ENCODE measurements around the gene ZNF285.
"Not testable (repeated sequence)": the region's sequence is repeated elsewhere in the genome, so short reads cannot be mapped to it uniquely, and the experiment has no call there.

ZNF285 gene

GRCh38 chr19:44401139-44402115 is at the start of gene ZNF285:
ZNF285 (minus strand) TSS chr19:44401608; CDS start chr19:44397213, 4,395 bp downstream.
- H3K27me3 ChIP-seq (ENCODE audit: control insufficient read depth, insufficient read depth, low read length): no peaks in the 10 kb centered on the region
- H3K9ac ChIP-seq (ENCODE audit: low read depth, low read length): peak within 1 kb of the TSS; percentile 37
- no peaks in the 10 kb centered on the region for H3K36me3 ChIP-seq (ENCODE audit: control insufficient read depth, insufficient read depth, low read length)
- H3K27ac ChIP-seq (ENCODE audit: low read depth, low read length): no peak within 1 kb of the TSS
- peak within 1 kb of the TSS; percentile 93 for H3K4me3 ChIP-seq (ENCODE audit: low read depth, low read length)
- H3K4me1 ChIP-seq (ENCODE audit: control insufficient read depth, insufficient read depth, low read length): no peaks in the 10 kb centered on the region
- H3K9me3 ChIP-seq (ENCODE audit: control insufficient read depth, insufficient read depth, low read length): peaks cover 19% of the 10 kb centered on the region

GRCh38 chr19:44447916-44448674 is 46.7 kb upstream of the ZNF285 start, which contains the start of gene ZNF229:
ZNF229 (minus strand) TSS chr19:44448472; CDS start chr19:44442847, 5,625 bp downstream.
- peaks cover 49% of the 10 kb centered on the region for H3K9me3 ChIP-seq (ENCODE audit: control insufficient read depth, insufficient read depth, low read length)
- peak within 1 kb of the TSS; percentile 84 for H3K4me3 ChIP-seq (ENCODE audit: low read depth, low read length)
- no peak within 1 kb of the TSS for H3K27ac ChIP-seq (ENCODE audit: low read depth, low read length)
- H3K4me1 ChIP-seq (ENCODE audit: control insufficient read depth, insufficient read depth, low read length): no peaks in the 10 kb centered on the region
- H3K36me3 ChIP-seq (ENCODE audit: control insufficient read depth, insufficient read depth, low read length): no peaks in the 10 kb centered on the region; the same call in 1 of the 2 replicates
- H3K9ac ChIP-seq (ENCODE audit: low read depth, low read length): peak within 1 kb of the TSS; percentile 40; the same call in 1 of the 2 replicates
- no peaks in the 10 kb centered on the region for H3K27me3 ChIP-seq (ENCODE audit: control insufficient read depth, insufficient read depth, low read length)

GRCh38 chr19:44438441-44438840 is 37.0 kb upstream of the ZNF285 start:
- no peak overlapping the region for H3K4me3 ChIP-seq (ENCODE audit: low read depth, low read length)
- peaks cover 15% of the 10 kb centered on the region for H3K36me3 ChIP-seq (ENCODE audit: control insufficient read depth, insufficient read depth, low read length)
- no peaks in the 10 kb centered on the region for H3K27me3 ChIP-seq (ENCODE audit: control insufficient read depth, insufficient read depth, low read length)
- H3K4me1 ChIP-seq (ENCODE audit: control insufficient read depth, insufficient read depth, low read length): no peaks in the 10 kb centered on the region
- no peak overlapping the region for H3K27ac ChIP-seq (ENCODE audit: low read depth, low read length)
- no peak overlapping the region for H3K9ac ChIP-seq (ENCODE audit: low read depth, low read length)
- H3K9me3 ChIP-seq (ENCODE audit: control insufficient read depth, insufficient read depth, low read length): peaks cover 47% of the 10 kb centered on the region

- Histone ChIP-seq H3K36me3 (ENCODE audit: control insufficient read depth, insufficient read depth, low read length) (peaks cover 11% of the 10 kb centered on the region), H3K4me1 (ENCODE audit: control insufficient read depth, insufficient read depth, low read length) (no peaks in the 10 kb centered on the region), H3K9ac (ENCODE audit: low read depth, low read length) (no peak overlapping the region), H3K27ac (ENCODE audit: low read depth, low read length) (no peak overlapping the region), H3K27me3 (ENCODE audit: control insufficient read depth, insufficient read depth, low read length) (no peaks in the 10 kb centered on the region), H3K4me3 (ENCODE audit: low read depth, low read length) (no peak overlapping the region), H3K9me3 (ENCODE audit: control insufficient read depth, insufficient read depth, low read length) (peaks cover 59% of the 10 kb centered on the region)
Observed at GRCh38 chr19:44435441-44435840, 34.0 kb upstream of the ZNF285 start.

GRCh38 chr19:44430956-44431355 is 29.5 kb upstream of the ZNF285 start:
- Histone ChIP-seq H3K27me3 (ENCODE audit: control insufficient read depth, insufficient read depth, low read length) (no peaks in the 10 kb centered on the region), H3K27ac (ENCODE audit: low read depth, low read length) (no peak overlapping the region), H3K9ac (ENCODE audit: low read depth, low read length) (no peak overlapping the region), H3K9me3 (ENCODE audit: control insufficient read depth, insufficient read depth, low read length) (peaks cover 89% of the 10 kb centered on the region), H3K4me3 (ENCODE audit: low read depth, low read length) (no peak overlapping the region), H3K4me1 (ENCODE audit: control insufficient read depth, insufficient read depth, low read length) (no peaks in the 10 kb centered on the region), H3K36me3 (ENCODE audit: control insufficient read depth, insufficient read depth, low read length) (peaks cover 26% of the 10 kb centered on the region)

- peaks cover 62% of the 10 kb centered on the region for H3K9me3 ChIP-seq (ENCODE audit: control insufficient read depth, insufficient read depth, low read length)
- H3K36me3 ChIP-seq (ENCODE audit: control insufficient read depth, insufficient read depth, low read length); H3K4me3 ChIP-seq (ENCODE audit: low read depth, low read length); H3K4me1 ChIP-seq (ENCODE audit: control insufficient read depth, insufficient read depth, low read length); H3K27me3 ChIP-seq (ENCODE audit: control insufficient read depth, insufficient read depth, low read length); H3K27ac ChIP-seq (ENCODE audit: low read depth, low read length); H3K9ac ChIP-seq (ENCODE audit: low read depth, low read length): not testable (repeated sequence)
Observed at GRCh38 chr19:44415553-44415952, 14.1 kb upstream of the ZNF285 start.

GRCh38 chr19:44389268-44389667 is 12.1 kb downstream of the ZNF285 start:
- H3K36me3 ChIP-seq (ENCODE audit: control insufficient read depth, insufficient read depth, low read length); H3K27me3 ChIP-seq (ENCODE audit: control insufficient read depth, insufficient read depth, low read length); H3K4me1 ChIP-seq (ENCODE audit: control insufficient read depth, insufficient read depth, low read length); H3K9ac ChIP-seq (ENCODE audit: low read depth, low read length); H3K4me3 ChIP-seq (ENCODE audit: low read depth, low read length); H3K27ac ChIP-seq (ENCODE audit: low read depth, low read length): not testable (repeated sequence)
- peaks cover 34% of the 10 kb centered on the region for H3K9me3 ChIP-seq (ENCODE audit: control insufficient read depth, insufficient read depth, low read length)

- H3K36me3 ChIP-seq (ENCODE audit: control insufficient read depth, insufficient read depth, low read length): no peaks in the 10 kb centered on the region
- H3K4me3 ChIP-seq (ENCODE audit: low read depth, low read length): no peak overlapping the region
- no peaks in the 10 kb centered on the region for H3K4me1 ChIP-seq (ENCODE audit: control insufficient read depth, insufficient read depth, low read length)
- no peaks in the 10 kb centered on the region for H3K27me3 ChIP-seq (ENCODE audit: control insufficient read depth, insufficient read depth, low read length)
- no peak overlapping the region for H3K9ac ChIP-seq (ENCODE audit: low read depth, low read length)
- no peak overlapping the region for H3K27ac ChIP-seq (ENCODE audit: low read depth, low read length)
- peaks cover 40% of the 10 kb centered on the region for H3K9me3 ChIP-seq (ENCODE audit: control insufficient read depth, insufficient read depth, low read length)
Observed at GRCh38 chr19:44374789-44375188, 26.6 kb downstream of the ZNF285 start.

GRCh38 chr19:44371815-44372480 is 29.5 kb downstream of the ZNF285 start:
- H3K9ac ChIP-seq (ENCODE audit: low read depth, low read length): no peak overlapping the region
- peaks cover 33% of the 10 kb centered on the region for H3K9me3 ChIP-seq (ENCODE audit: control insufficient read depth, insufficient read depth, low read length)
- no peak overlapping the region for H3K4me3 ChIP-seq (ENCODE audit: low read depth, low read length)
- no peaks in the 10 kb centered on the region for H3K4me1 ChIP-seq (ENCODE audit: control insufficient read depth, insufficient read depth, low read length)
- no peaks in the 10 kb centered on the region for H3K36me3 ChIP-seq (ENCODE audit: control insufficient read depth, insufficient read depth, low read length)
- no peaks in the 10 kb centered on the region for H3K27me3 ChIP-seq (ENCODE audit: control insufficient read depth, insufficient read depth, low read length)
- no peak overlapping the region for H3K27ac ChIP-seq (ENCODE audit: low read depth, low read length)

- Histone ChIP-seq H3K27me3 (ENCODE audit: control insufficient read depth, insufficient read depth, low read length) (no peaks in the 10 kb centered on the region), H3K9ac (ENCODE audit: low read depth, low read length) (no peak overlapping the region), H3K36me3 (ENCODE audit: control insufficient read depth, insufficient read depth, low read length) (no peaks in the 10 kb centered on the region), H3K9me3 (ENCODE audit: control insufficient read depth, insufficient read depth, low read length) (peaks cover 8% of the 10 kb centered on the region), H3K4me3 (ENCODE audit: low read depth, low read length) (no peak overlapping the region), H3K27ac (ENCODE audit: low read depth, low read length) (no peak overlapping the region), H3K4me1 (ENCODE audit: control insufficient read depth, insufficient read depth, low read length) (no peaks in the 10 kb centered on the region)
Observed at GRCh38 chr19:44367024-44367423, 34.4 kb downstream of the ZNF285 start.
